ENCODE data around the gene TSHZ2.

The TSHZ2 gene

DNA sequence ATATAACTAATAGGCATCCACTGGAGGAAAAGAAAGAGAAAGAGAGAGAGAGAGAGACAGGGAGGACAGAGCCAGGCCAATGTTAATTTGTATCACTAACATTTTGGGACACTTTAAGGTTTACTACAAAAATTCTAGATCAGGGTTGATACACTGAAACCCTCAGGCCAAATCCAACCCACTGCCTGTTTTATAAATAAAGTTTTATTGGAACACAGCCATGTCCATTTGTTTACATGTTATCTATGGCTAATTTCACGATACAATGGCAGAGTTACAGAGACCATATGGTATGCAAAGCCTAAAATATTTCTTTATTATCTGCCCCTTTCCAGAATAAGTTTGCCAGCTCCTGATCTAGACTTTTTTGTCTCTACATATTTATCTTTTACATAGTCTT is 357.6 kb downstream of the TSHZ2 start:
- no peaks in the 10 kb centered on the region for H3K4me1 ChIP-seq (ENCODE audit: control extremely low read depth in 1 of 4, control insufficient read depth in 4 of 4, insufficient read depth in 4 of 4, low read length in 3 of 4)
- CTCF ChIA-PET = no interaction called here
- no peaks in the 10 kb centered on the region for H3K36me3 ChIP-seq (ENCODE audit: control insufficient read depth in 4 of 4, insufficient read depth in 4 of 4, low read length in 3 of 4)
- POLR2A ChIA-PET = no interaction called here
- H3K4me3 ChIP-seq (ENCODE audit: control insufficient read depth in 1 of 7, extremely low read depth in 1 of 7, insufficient read depth in 4 of 7, low read depth in 2 of 7, low read length in 6 of 7) = no peak overlapping the region
- WGBS (ENCODE audit: insufficient coverage) = 100% methylated on average over 1 of the region's 1 CpG
- DNase-seq = no peak
- H3K9me3 ChIP-seq (ENCODE audit: control extremely low read depth in 1 of 5, control insufficient read depth in 4 of 5, insufficient read depth in 2 of 5, low read depth in 1 of 5, low read length in 4 of 5) = no peaks in the 10 kb centered on the region
- H3K27ac ChIP-seq (ENCODE audit: insufficient read depth in 1 of 2, low read depth in 1 of 2, low read length in 2 of 2, poor library complexity in 1 of 2, severe bottlenecking in 2 of 2) = no peak overlapping the region
- peaks cover 0 to 6% (median 0%) of the 10 kb centered on the region in 5 experiments for H3K27me3 ChIP-seq (replicated peaks in 2 of 5; ENCODE audit: control insufficient read depth in 4 of 5, insufficient read depth in 5 of 5, low read length in 4 of 5)

DNA sequence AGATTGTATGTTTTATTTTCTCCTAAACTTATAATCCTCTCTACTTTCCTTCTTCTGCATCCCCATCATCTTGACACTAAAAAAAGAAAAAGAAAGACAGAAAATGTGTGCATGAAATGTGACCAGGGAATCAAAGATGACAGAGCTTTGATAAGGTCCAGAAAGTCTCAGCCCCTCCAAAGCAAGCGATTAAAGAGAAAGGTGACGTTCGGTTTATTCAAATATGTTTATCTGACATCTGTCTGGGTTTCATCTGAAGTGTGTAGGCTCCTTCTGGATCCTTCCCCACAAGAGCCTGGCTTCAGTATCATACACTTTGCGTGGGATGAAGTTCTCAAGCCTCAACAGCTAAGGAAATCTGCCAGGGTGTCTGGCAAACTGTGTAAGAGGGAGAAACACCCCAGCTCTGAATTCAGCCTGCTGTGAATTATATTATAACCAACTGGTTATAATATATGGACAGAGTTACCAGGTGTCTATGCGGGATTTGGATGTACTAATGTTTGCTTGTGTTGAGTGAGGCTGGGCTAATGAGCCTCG is 358.5 kb downstream of the TSHZ2 start:
- H3K27ac ChIP-seq (ENCODE audit: insufficient read depth in 1 of 2, low read depth in 1 of 2, low read length in 2 of 2, poor library complexity in 1 of 2, severe bottlenecking in 2 of 2) = no peak overlapping the region
- 93% methylated on average over 4 of the region's 6 CpGs for WGBS (ENCODE audit: insufficient coverage)
- H3K4me1 ChIP-seq (ENCODE audit: control extremely low read depth in 1 of 4, control insufficient read depth in 4 of 4, insufficient read depth in 4 of 4, low read length in 3 of 4) = no peaks in the 10 kb centered on the region
- no peak overlapping the region for H3K4me3 ChIP-seq (ENCODE audit: control insufficient read depth in 1 of 7, extremely low read depth in 1 of 7, insufficient read depth in 4 of 7, low read depth in 2 of 7, low read length in 6 of 7)
- ChIA-PET POLR2A (no interaction called here), CTCF (no interaction called here)
- peaks cover 0 to 4% (median 0%) of the 10 kb centered on the region in 5 experiments for H3K27me3 ChIP-seq (replicated peaks in 2 of 5; ENCODE audit: control insufficient read depth in 4 of 5, insufficient read depth in 5 of 5, low read length in 4 of 5)
- no peaks in the 10 kb centered on the region for H3K36me3 ChIP-seq (ENCODE audit: control insufficient read depth in 4 of 4, insufficient read depth in 4 of 4, low read length in 3 of 4)
- DNase-seq = no peak
- H3K9me3 ChIP-seq (ENCODE audit: control extremely low read depth in 1 of 5, control insufficient read depth in 4 of 5, insufficient read depth in 2 of 5, low read depth in 1 of 5, low read length in 4 of 5) = no peaks in the 10 kb centered on the region

DNA sequence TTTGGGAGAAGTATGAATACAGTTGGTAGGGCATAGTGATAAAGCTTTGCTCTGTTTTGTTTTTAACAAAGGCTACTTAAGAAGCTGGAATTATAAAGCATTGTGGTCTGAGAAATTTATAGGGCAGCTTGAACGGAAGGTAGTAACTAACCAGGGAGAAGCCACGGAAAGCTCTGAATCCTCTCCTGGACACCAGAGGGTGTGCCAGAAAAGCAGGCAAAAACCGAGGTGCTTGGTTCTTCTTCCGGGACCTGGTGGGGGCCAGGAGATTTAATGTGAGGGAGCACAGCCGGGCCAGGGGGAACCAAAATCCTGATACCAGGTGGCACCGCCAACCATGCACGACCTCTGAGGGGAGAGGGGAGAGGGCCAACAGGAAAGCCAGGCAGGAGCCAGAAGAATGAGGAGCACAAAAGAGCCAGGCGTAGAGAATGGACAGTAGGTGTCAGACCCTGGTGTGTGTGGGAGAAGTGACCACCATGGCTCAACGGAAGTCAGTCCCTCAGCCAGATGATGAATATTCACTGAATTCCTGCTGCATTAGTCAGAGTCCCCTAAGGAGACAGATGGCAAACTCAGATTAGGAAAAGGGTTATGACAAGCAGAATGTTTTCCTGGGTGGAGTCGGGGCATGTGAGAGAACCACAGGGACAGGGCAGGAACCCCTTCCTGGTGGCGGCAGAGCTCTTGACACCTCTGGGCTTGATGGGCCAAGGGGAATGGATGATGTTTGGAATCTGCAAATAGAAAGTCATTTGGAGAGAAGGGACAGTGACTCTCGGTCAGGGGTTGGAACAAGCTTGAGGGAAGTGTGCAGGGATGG is 359.2 kb downstream of the TSHZ2 start:
- Histone ChIP-seq H3K9me3 (ENCODE audit: control extremely low read depth in 1 of 5, control insufficient read depth in 4 of 5, insufficient read depth in 2 of 5, low read depth in 1 of 5, low read length in 4 of 5) (no peaks in the 10 kb centered on the region), H3K27me3 (replicated peaks in 2 of 5; ENCODE audit: control insufficient read depth in 4 of 5, insufficient read depth in 5 of 5, low read length in 4 of 5) (peaks cover 0 to 4% (median 0%) of the 10 kb centered on the region in 5 experiments), H3K36me3 (ENCODE audit: control insufficient read depth in 4 of 4, insufficient read depth in 4 of 4, low read length in 3 of 4) (no peaks in the 10 kb centered on the region), H3K4me3 (ENCODE audit: control insufficient read depth in 1 of 7, extremely low read depth in 1 of 7, insufficient read depth in 4 of 7, low read depth in 2 of 7, low read length in 6 of 7) (no peak overlapping the region), H3K27ac (ENCODE audit: insufficient read depth in 1 of 2, low read depth in 1 of 2, low read length in 2 of 2, poor library complexity in 1 of 2, severe bottlenecking in 2 of 2) (no peak overlapping the region), H3K4me1 (ENCODE audit: control extremely low read depth in 1 of 4, control insufficient read depth in 4 of 4, insufficient read depth in 4 of 4, low read length in 3 of 4) (no peaks in the 10 kb centered on the region)
- DNase-seq = peak in 1 of 3 donors; percentile 83
- 56% methylated on average over 12 of the region's 12 CpGs for WGBS (ENCODE audit: insufficient coverage)
- ChIA-PET POLR2A (no interaction called here), CTCF (no interaction called here)

DNA sequence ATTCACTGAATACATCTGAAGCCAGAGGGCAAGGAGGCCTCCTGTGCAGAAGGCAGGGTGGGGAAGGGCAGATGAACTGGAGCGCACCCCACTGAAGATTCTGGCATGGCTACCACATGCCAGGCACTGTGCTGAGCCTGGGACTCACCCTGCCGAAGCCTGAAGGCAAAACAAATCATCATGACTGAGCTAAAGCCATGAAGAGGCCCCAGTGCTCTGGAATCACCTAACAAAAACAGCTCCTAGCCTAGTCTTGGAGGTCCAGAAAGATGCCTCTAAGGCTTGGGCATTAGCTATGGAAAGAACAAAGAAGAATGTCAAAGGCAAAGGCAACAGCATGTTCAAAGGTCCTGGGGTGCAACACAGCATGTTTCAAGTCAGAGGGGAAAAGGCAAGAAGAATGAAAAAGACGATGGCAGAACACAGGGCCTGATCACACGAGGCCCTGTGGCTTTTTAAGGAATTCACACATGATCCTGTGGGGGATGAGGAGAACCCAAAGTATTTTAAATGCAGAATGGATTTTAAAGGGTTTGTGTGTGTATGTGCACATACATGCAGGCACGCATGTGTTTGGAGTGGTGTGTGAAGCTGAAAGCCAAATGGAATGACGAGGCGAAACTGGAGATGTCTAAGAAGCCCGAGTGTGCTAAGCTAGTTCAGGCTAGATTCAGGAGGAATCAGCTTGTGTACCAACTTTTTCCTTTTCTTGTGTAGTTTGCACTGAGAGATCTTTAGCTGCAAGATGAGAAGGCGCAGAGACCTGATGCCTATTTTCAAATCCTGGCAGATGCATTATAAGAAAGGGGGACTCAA is 360.1 kb downstream of the TSHZ2 start:
- Histone ChIP-seq H3K4me3 (ENCODE audit: control insufficient read depth in 1 of 7, extremely low read depth in 1 of 7, insufficient read depth in 4 of 7, low read depth in 2 of 7, low read length in 6 of 7) (no peak overlapping the region), H3K9me3 (ENCODE audit: control extremely low read depth in 1 of 5, control insufficient read depth in 4 of 5, insufficient read depth in 2 of 5, low read depth in 1 of 5, low read length in 4 of 5) (no peaks in the 10 kb centered on the region), H3K27ac (ENCODE audit: insufficient read depth in 1 of 2, low read depth in 1 of 2, low read length in 2 of 2, poor library complexity in 1 of 2, severe bottlenecking in 2 of 2) (no peak overlapping the region), H3K36me3 (ENCODE audit: control insufficient read depth in 4 of 4, insufficient read depth in 4 of 4, low read length in 3 of 4) (no peaks in the 10 kb centered on the region), H3K4me1 (ENCODE audit: control extremely low read depth in 1 of 4, control insufficient read depth in 4 of 4, insufficient read depth in 4 of 4, low read length in 3 of 4) (no peaks in the 10 kb centered on the region), H3K27me3 (replicated peaks in 2 of 5; ENCODE audit: control insufficient read depth in 4 of 5, insufficient read depth in 5 of 5, low read length in 4 of 5) (peaks cover 0 to 4% (median 0%) of the 10 kb centered on the region in 5 experiments)
- CTCF ChIA-PET = no interaction called here
- peak in 1 of 3 donors; percentile 61 for DNase-seq
- WGBS (ENCODE audit: insufficient coverage) = 79% methylated on average over 7 of the region's 9 CpGs
- POLR2A ChIA-PET = no interaction called here

DNA sequence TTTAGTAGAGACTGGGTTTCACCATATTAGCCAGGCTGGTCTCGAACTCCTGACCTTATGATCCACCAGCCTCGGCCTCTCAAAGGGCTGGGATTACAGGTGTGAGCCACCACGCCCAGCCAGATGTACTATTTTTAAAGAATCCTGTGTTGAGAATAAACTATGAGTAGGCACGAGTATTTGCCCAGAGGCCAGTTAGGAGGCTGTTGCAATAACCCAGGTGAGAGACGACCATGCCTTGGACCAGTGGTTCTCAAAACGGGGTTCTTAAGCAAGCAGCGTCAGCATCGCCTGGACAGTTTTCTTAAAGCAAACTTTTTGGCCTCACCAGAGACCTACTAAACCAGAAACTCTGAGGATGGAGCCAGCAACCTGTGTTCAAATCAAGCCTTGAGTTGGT is 362.7 kb downstream of the TSHZ2 start:
- H3K4me1 ChIP-seq (ENCODE audit: control extremely low read depth in 1 of 4, control insufficient read depth in 4 of 4, insufficient read depth in 4 of 4, low read length in 3 of 4) = no peaks in the 10 kb centered on the region
- ChIA-PET POLR2A (no interaction called here), CTCF (no interaction called here)
- H3K36me3 ChIP-seq (ENCODE audit: control insufficient read depth in 4 of 4, insufficient read depth in 4 of 4, low read length in 3 of 4) = no peaks in the 10 kb centered on the region
- H3K27me3 ChIP-seq (replicated peaks in 2 of 5; ENCODE audit: control insufficient read depth in 4 of 5, insufficient read depth in 5 of 5, low read length in 4 of 5) = peaks cover 0 to 4% (median 0%) of the 10 kb centered on the region in 5 experiments
- H3K9me3 ChIP-seq (ENCODE audit: control extremely low read depth in 1 of 5, control insufficient read depth in 4 of 5, insufficient read depth in 2 of 5, low read depth in 1 of 5, low read length in 4 of 5) = no peaks in the 10 kb centered on the region
- no peak overlapping the region for H3K27ac ChIP-seq (ENCODE audit: insufficient read depth in 1 of 2, low read depth in 1 of 2, low read length in 2 of 2, poor library complexity in 1 of 2, severe bottlenecking in 2 of 2)
- no peak for DNase-seq
- no peak overlapping the region for H3K4me3 ChIP-seq (ENCODE audit: control insufficient read depth in 1 of 7, extremely low read depth in 1 of 7, insufficient read depth in 4 of 7, low read depth in 2 of 7, low read length in 6 of 7)
- 95% methylated on average over 8 of the region's 8 CpGs for WGBS (ENCODE audit: insufficient coverage)

DNA sequence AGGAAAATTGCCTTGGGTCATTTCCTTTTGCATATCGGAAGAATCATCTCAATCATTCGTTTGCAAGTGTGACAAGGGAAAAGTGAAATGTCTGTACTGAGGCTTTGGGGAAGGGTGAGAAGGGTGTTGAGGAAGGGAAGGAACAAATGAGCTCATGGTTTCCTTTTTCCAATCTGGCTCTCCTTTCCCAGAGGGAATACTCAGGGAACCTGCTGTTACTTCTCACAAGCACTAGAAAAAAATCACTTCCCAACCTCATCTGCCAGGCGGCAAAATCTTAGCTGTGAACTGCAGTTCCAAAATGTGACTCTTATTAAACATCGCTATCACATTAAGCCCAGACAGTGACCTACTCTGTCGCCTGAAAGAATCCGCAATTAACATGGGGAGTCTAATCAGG is 363.4 kb downstream of the TSHZ2 start:
- ChIA-PET POLR2A (no interaction called here), CTCF (no interaction called here)
- 98% methylated on average over 6 of the region's 6 CpGs for WGBS (ENCODE audit: insufficient coverage)

DNA sequence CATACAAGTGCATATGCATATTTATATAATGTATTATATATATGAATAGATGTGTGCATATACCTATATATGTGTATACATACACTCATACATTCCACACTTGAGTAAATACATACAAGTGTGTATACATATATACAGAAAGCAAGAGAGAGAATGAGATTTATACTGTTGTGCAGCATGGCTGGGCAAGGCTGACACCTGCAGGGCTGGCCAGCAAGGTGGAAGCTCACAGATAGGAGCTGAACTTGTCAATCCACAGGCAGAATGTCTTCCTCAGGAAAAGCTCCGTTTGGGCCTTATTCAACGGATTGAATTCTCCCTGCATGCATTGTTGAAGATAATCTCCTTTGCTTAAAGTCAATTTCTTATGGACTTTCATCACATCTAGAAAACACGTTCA is 364.7 kb downstream of the TSHZ2 start:
- Histone ChIP-seq H3K4me3 (ENCODE audit: control insufficient read depth in 1 of 7, extremely low read depth in 1 of 7, insufficient read depth in 4 of 7, low read depth in 2 of 7, low read length in 6 of 7) (no peak overlapping the region), H3K36me3 (ENCODE audit: control insufficient read depth in 4 of 4, insufficient read depth in 4 of 4, low read length in 3 of 4) (no peaks in the 10 kb centered on the region), H3K27me3 (replicated peaks in 2 of 5; ENCODE audit: control insufficient read depth in 4 of 5, insufficient read depth in 5 of 5, low read length in 4 of 5) (peaks cover 0 to 3% (median 0%) of the 10 kb centered on the region in 5 experiments), H3K4me1 (ENCODE audit: control extremely low read depth in 1 of 4, control insufficient read depth in 4 of 4, insufficient read depth in 4 of 4, low read length in 3 of 4) (no peaks in the 10 kb centered on the region), H3K9me3 (ENCODE audit: control extremely low read depth in 1 of 5, control insufficient read depth in 4 of 5, insufficient read depth in 2 of 5, low read depth in 1 of 5, low read length in 4 of 5) (no peaks in the 10 kb centered on the region), H3K27ac (ENCODE audit: insufficient read depth in 1 of 2, low read depth in 1 of 2, low read length in 2 of 2, poor library complexity in 1 of 2, severe bottlenecking in 2 of 2) (no peak overlapping the region)
- WGBS (ENCODE audit: insufficient coverage) = 91% methylated on average over 3 of the region's 3 CpGs
- ChIA-PET POLR2A (no interaction called here), CTCF (no interaction called here)
- DNase-seq = no peak

More for the DNA sequence above, 363.4 kb downstream of the TSHZ2 start:
- no peak for DNase-seq
- Histone ChIP-seq H3K27ac (ENCODE audit: insufficient read depth in 1 of 2, low read depth in 1 of 2, low read length in 2 of 2, poor library complexity in 1 of 2, severe bottlenecking in 2 of 2) (no peak overlapping the region), H3K4me3 (ENCODE audit: control insufficient read depth in 1 of 7, extremely low read depth in 1 of 7, insufficient read depth in 4 of 7, low read depth in 2 of 7, low read length in 6 of 7) (no peak overlapping the region), H3K36me3 (ENCODE audit: control insufficient read depth in 4 of 4, insufficient read depth in 4 of 4, low read length in 3 of 4) (no peaks in the 10 kb centered on the region), H3K27me3 (replicated peaks in 2 of 5; ENCODE audit: control insufficient read depth in 4 of 5, insufficient read depth in 5 of 5, low read length in 4 of 5) (peaks cover 0 to 4% (median 0%) of the 10 kb centered on the region in 5 experiments), H3K4me1 (ENCODE audit: control extremely low read depth in 1 of 4, control insufficient read depth in 4 of 4, insufficient read depth in 4 of 4, low read length in 3 of 4) (no peaks in the 10 kb centered on the region), H3K9me3 (ENCODE audit: control extremely low read depth in 1 of 5, control insufficient read depth in 4 of 5, insufficient read depth in 2 of 5, low read depth in 1 of 5, low read length in 4 of 5) (no peaks in the 10 kb centered on the region)
